ENCODE results near the gene ANKDD1A.

Gene ANKDD1A

GRCh38 chr15:64869501-64869900, 42.2 kb upstream of the ANKDD1A start:
- Histone ChIP-seq H3K4me1 (ENCODE audit: insufficient read depth, insufficient read length) (peaks cover 31% of the 10 kb centered on the region), H3K9ac (ENCODE audit: insufficient read length, low read depth) (no peak overlapping the region), H3K36me3 (ENCODE audit: insufficient read depth, insufficient read length, low read length) (peaks cover 33% of the 10 kb centered on the region), H3K4me3 (ENCODE audit: insufficient read length, low read depth) (no peak overlapping the region), H3K27me3 (ENCODE audit: insufficient read depth, insufficient read length) (no peaks in the 10 kb centered on the region), H3K9me3 (ENCODE audit: insufficient read depth, low read length) (no peaks in the 10 kb centered on the region)
- TF ChIP-seq SUZ12 (IDR thresholded peaks at IDR 0.05; ENCODE audit: extremely low read depth, insufficient read depth, insufficient read length) (no peak), YY1 (IDR thresholded peaks at IDR 0.05; ENCODE audit: insufficient read depth, insufficient read length) (no peak), ZNF274 (IDR thresholded peaks at IDR 0.05; ENCODE audit: low read depth, low read length) (no peak)
- DNase-seq (ENCODE audit: low read depth, low spot score): no peak

- no peak for DNase-seq (ENCODE audit: low read depth, low spot score)
- TF ChIP-seq YY1 (IDR thresholded peaks at IDR 0.05; ENCODE audit: insufficient read depth, insufficient read length): no peak
- H3K4me1 ChIP-seq (ENCODE audit: insufficient read depth, insufficient read length): peaks cover 36% of the 10 kb centered on the region
- no peak overlapping the region for H3K4me3 ChIP-seq (ENCODE audit: insufficient read length, low read depth)
- peaks cover 24% of the 10 kb centered on the region for H3K36me3 ChIP-seq (ENCODE audit: insufficient read depth, insufficient read length, low read length)
- no peaks in the 10 kb centered on the region for H3K9me3 ChIP-seq (ENCODE audit: insufficient read depth, low read length)
- no peaks in the 10 kb centered on the region for H3K27me3 ChIP-seq (ENCODE audit: insufficient read depth, insufficient read length)
- H3K9ac ChIP-seq (ENCODE audit: insufficient read length, low read depth): no peak overlapping the region
Measured at GRCh38 chr15:64870353-64870752, 41.3 kb upstream of the ANKDD1A start.

- no peaks in the 10 kb centered on the region for H3K9me3 ChIP-seq (ENCODE audit: insufficient read depth, low read length)
- DNase-seq (ENCODE audit: low read depth, low spot score): no peak
- peaks cover 22% of the 10 kb centered on the region for H3K4me1 ChIP-seq (ENCODE audit: insufficient read depth, insufficient read length)
Measured at GRCh38 chr15:64875641-64876223, 36.0 kb upstream of the ANKDD1A start.

GRCh38 chr15:64877435-64877834, 34.3 kb upstream of the ANKDD1A start:
- Histone ChIP-seq H3K36me3 (ENCODE audit: insufficient read depth, insufficient read length, low read length) (no peaks in the 10 kb centered on the region), H3K9me3 (ENCODE audit: insufficient read depth, low read length) (no peaks in the 10 kb centered on the region), H3K9ac (ENCODE audit: insufficient read length, low read depth) (no peak overlapping the region), H3K4me3 (ENCODE audit: insufficient read length, low read depth) (no peak overlapping the region), H3K4me1 (ENCODE audit: insufficient read depth, insufficient read length) (peaks cover 23% of the 10 kb centered on the region), H3K27me3 (ENCODE audit: insufficient read depth, insufficient read length) (no peaks in the 10 kb centered on the region)
- TF ChIP-seq YY1 (IDR thresholded peaks at IDR 0.05; ENCODE audit: insufficient read depth, insufficient read length) (no peak), ZNF274 (IDR thresholded peaks at IDR 0.05; ENCODE audit: low read depth, low read length) (no peak)
- no peak for DNase-seq (ENCODE audit: low read depth, low spot score)

More at GRCh38 chr15:64875641-64876223, 36.0 kb upstream of the ANKDD1A start:
- TF ChIP-seq ZNF274 (IDR thresholded peaks at IDR 0.05; ENCODE audit: low read depth, low read length) (no peak), YY1 (IDR thresholded peaks at IDR 0.05; ENCODE audit: insufficient read depth, insufficient read length) (no peak), SUZ12 (IDR thresholded peaks at IDR 0.05; ENCODE audit: extremely low read depth, insufficient read depth, insufficient read length) (no peak)
- Histone ChIP-seq H3K4me3 (ENCODE audit: insufficient read length, low read depth) (no peak overlapping the region), H3K9ac (ENCODE audit: insufficient read length, low read depth) (no peak overlapping the region), H3K27me3 (ENCODE audit: insufficient read depth, insufficient read length) (no peaks in the 10 kb centered on the region), H3K36me3 (ENCODE audit: insufficient read depth, insufficient read length, low read length) (no peaks in the 10 kb centered on the region)

- H3K27me3 ChIP-seq (ENCODE audit: insufficient read depth, insufficient read length): no peaks in the 10 kb centered on the region
- H3K36me3 ChIP-seq (ENCODE audit: insufficient read depth, insufficient read length, low read length): no peaks in the 10 kb centered on the region
- peaks cover 26% of the 10 kb centered on the region for H3K4me1 ChIP-seq (ENCODE audit: insufficient read depth, insufficient read length)
- TF ChIP-seq SUZ12 (IDR thresholded peaks at IDR 0.05; ENCODE audit: extremely low read depth, insufficient read depth, insufficient read length): no peak
- H3K9ac ChIP-seq (ENCODE audit: insufficient read length, low read depth): no peak overlapping the region
- DNase-seq (ENCODE audit: low read depth, low spot score): no peak
- no peak overlapping the region for H3K4me3 ChIP-seq (ENCODE audit: insufficient read length, low read depth)
- no peaks in the 10 kb centered on the region for H3K9me3 ChIP-seq (ENCODE audit: insufficient read depth, low read length)
Measured at GRCh38 chr15:64878705-64879104, 33.0 kb upstream of the ANKDD1A start.

- no peaks in the 10 kb centered on the region for H3K36me3 ChIP-seq (ENCODE audit: insufficient read depth, insufficient read length, low read length)
- H3K4me3 ChIP-seq (ENCODE audit: insufficient read length, low read depth): no peak overlapping the region
- H3K27me3 ChIP-seq (ENCODE audit: insufficient read depth, insufficient read length): no peaks in the 10 kb centered on the region
- no peaks in the 10 kb centered on the region for H3K9me3 ChIP-seq (ENCODE audit: insufficient read depth, low read length)
- DNase-seq (ENCODE audit: low read depth, low spot score): no peak
- H3K9ac ChIP-seq (ENCODE audit: insufficient read length, low read depth): no peak overlapping the region
- TF ChIP-seq ZNF274 (IDR thresholded peaks at IDR 0.05; ENCODE audit: low read depth, low read length) (no peak), SUZ12 (IDR thresholded peaks at IDR 0.05; ENCODE audit: extremely low read depth, insufficient read depth, insufficient read length) (no peak), YY1 (IDR thresholded peaks at IDR 0.05; ENCODE audit: insufficient read depth, insufficient read length) (no peak)
- peaks cover 14% of the 10 kb centered on the region for H3K4me1 ChIP-seq (ENCODE audit: insufficient read depth, insufficient read length)
Measured at GRCh38 chr15:64883100-64883581, 28.6 kb upstream of the ANKDD1A start.

GRCh38 chr15:64883997-64884511, 27.6 kb upstream of the ANKDD1A start:
- TF ChIP-seq YY1 (IDR thresholded peaks at IDR 0.05; ENCODE audit: insufficient read depth, insufficient read length): no peak
- no peak for TF ChIP-seq ZNF274 (IDR thresholded peaks at IDR 0.05; ENCODE audit: low read depth, low read length)
- no peak for TF ChIP-seq SUZ12 (IDR thresholded peaks at IDR 0.05; ENCODE audit: extremely low read depth, insufficient read depth, insufficient read length)
- no peaks in the 10 kb centered on the region for H3K27me3 ChIP-seq (ENCODE audit: insufficient read depth, insufficient read length)
- no peaks in the 10 kb centered on the region for H3K36me3 ChIP-seq (ENCODE audit: insufficient read depth, insufficient read length, low read length)
- H3K4me1 ChIP-seq (ENCODE audit: insufficient read depth, insufficient read length): peaks cover 14% of the 10 kb centered on the region
- no peak overlapping the region for H3K4me3 ChIP-seq (ENCODE audit: insufficient read length, low read depth)
- DNase-seq (ENCODE audit: low read depth, low spot score): no peak
- H3K9ac ChIP-seq (ENCODE audit: insufficient read length, low read depth): no peak overlapping the region
- H3K9me3 ChIP-seq (ENCODE audit: insufficient read depth, low read length): no peaks in the 10 kb centered on the region

Measured in NT2/D1 (cell line).